Measurements from ENCODE around the gene PPP3R1. TPM values are rescaled to one million over a fixed set of nuclear protein-coding genes. Genes with fewer than 3 reads are reported as not detected.
A peak's percentile ranks its signal among the peaks of the same experiment; 100 is the strongest.

The PPP3R1 gene
- total and polyA plus RNA-seq, 10 of the 15 experiments (the other 5 are each of a cell fraction or from before 2014, with no cell fraction given), result 1.5 to 61.0 (median 15.8) TPM

DNA sequence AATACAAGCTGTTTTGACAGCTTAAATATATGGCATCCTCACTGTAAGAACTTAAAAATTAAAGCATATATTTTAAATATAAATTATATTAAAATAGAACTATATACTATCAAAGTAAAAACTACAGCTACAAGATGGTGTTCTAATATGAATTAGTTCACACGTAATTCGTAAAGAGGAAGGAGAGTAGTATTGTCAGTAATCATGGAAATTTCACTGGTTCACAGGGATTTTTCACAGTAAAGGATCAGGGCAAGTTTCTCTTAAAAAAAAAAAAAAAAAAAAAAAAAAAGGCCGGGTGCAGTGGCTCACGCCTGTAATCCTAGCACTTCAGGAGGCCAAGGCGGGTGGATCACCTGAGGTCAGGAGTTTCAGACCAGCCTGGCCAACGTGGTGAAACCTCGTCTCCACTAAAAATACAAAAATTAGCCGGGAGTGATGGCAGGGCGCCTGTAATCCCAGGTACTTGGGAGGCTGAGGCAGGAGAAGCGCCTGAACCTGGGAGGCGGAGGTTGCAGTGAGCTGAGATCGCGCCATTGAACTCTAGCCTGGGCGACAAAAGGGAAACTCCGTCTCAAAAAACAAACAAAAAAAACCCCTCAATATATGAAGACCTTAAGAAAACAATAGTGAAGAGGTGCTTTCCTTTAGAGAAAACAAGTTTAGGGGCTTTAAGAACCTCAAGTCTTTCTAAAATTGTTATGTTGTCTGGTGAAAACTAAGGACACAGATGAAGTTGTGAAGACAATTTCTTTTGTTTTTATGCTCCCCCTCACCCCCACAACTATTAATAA, 62.1 kb downstream of the PPP3R1 start (continued):
- TF ChIP-seq SPI1 (IDR thresholded peaks at IDR 0.05; ENCODE audit: borderline replicate concordance, insufficient read depth, low read depth, low read length) (no peak), HCFC1 (IDR thresholded peaks at IDR 0.05; ENCODE audit: low read length) (no peak)

DNA sequence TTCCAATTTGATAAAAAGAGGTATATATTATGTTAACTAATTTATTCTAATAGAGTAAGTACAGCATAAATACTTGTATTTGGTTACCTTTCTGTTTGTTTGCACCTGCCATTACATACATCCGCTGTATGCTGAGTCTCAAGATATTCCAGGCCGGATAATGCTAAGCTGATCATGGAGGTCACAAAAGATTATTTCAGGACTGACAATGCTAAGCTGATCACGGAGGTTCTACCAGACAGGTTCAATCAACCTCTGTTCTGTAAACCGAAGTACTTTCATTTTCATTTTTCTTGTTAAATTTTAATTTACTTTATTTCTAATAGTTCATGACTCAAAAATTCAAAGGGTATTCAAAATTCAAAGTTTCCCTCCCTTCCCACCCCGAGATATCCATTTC, 63.5 kb downstream of the PPP3R1 start:
- ATAC-seq (no peak), DNase-seq (ENCODE audit: low read depth, low spot score) (no peak), FAIRE-seq (peak; percentile 23)
- CTCF ChIA-PET, result interaction anchor here (0.9 to 2.1 kb wide), 9 partner anchors 10 to 169 kb away, joined by 3 to 8 read pairs (median 5); no protein-coding TSS in a partner anchor
- RAD21 ChIA-PET (ENCODE audit: unreplicated experiment), result interaction anchor here (0.6 to 1.3 kb wide), 2 partner anchors 96 to 1406 kb away, joined by 3 read pairs; no protein-coding TSS in a partner anchor
- H4K20me1 ChIP-seq (ENCODE audit: control insufficient read depth, insufficient read depth), result no peaks in the 10 kb centered on the region
- H3K4me3 ChIP-seq, result no peak overlapping the region
- peaks cover 37% of the 10 kb centered on the region for H3K79me2 ChIP-seq (ENCODE audit: control insufficient read depth, insufficient read depth, low read length)
- H2AFZ ChIP-seq (ENCODE audit: control insufficient read depth, low read depth, low read length), result no peak overlapping the region
- peak overlapping the region; percentile 6; the same call in 1 of the 2 replicates for H3K27ac ChIP-seq (ENCODE audit: control insufficient read depth, insufficient read depth)
- SMC1A ChIA-PET (ENCODE audit: uncharacterized antibody, unreplicated experiment), result interaction anchor here (0.6 to 2.0 kb wide), 8 partner anchors 10 to 97 kb away, joined by 3 to 6 read pairs (median 4); no protein-coding TSS in a partner anchor
- POLR2A ChIA-PET, result no interaction called here
- in situ Hi-C loops (cut with MboI), result no loop called here
- no peaks in the 10 kb centered on the region for H3K9me3 ChIP-seq (replicated peaks; ENCODE audit: control insufficient read depth, insufficient read depth, low read length)
- peak overlapping the region; percentile 49; the same call in 1 of the 2 replicates for H3K4me2 ChIP-seq (ENCODE audit: control insufficient read depth, insufficient read depth)
- no peaks in the 10 kb centered on the region for H3K27me3 ChIP-seq (replicated peaks in 1 of 2; ENCODE audit: control insufficient read depth in 2 of 2, insufficient read depth in 2 of 2, low read length in 1 of 2)
- H3K36me3 ChIP-seq (ENCODE audit: control insufficient read depth in 2 of 2, insufficient read depth in 2 of 2, low read length in 1 of 2), result peaks cover 2 to 7% of the 10 kb centered on the region in 2 experiments; a peak in 3 of 4 replicates
- TF ChIP-seq DPF2 (IDR thresholded peaks at IDR 0.05) (no peak), JUND (IDR thresholded peaks at IDR 0.05; ENCODE audit: low read depth, low read length) (no peak), NFXL1 (IDR thresholded peaks at IDR 0.05; ENCODE audit: borderline replicate concordance) (no peak), ESRRA (IDR thresholded peaks at IDR 0.05; ENCODE audit: low read length) (no peak), POLR2AphosphoS5 (IDR thresholded peaks at IDR 0.05; ENCODE audit: low read length) (no peak), SIX5 (IDR thresholded peaks at IDR 0.05; ENCODE audit: low read depth, low read length, severe bottlenecking) (no peak), SRF (IDR thresholded peaks at IDR 0.05; ENCODE audit: low read depth in 2 of 2, low read length in 2 of 2) (no peak), ZNF622 (IDR thresholded peaks at IDR 0.05) (no peak)
- no peak overlapping the region for H3K9ac ChIP-seq (ENCODE audit: control insufficient read depth, insufficient read depth, low read length)
- no peaks in the 10 kb centered on the region for H3K4me1 ChIP-seq (ENCODE audit: control insufficient read depth, insufficient read depth, low read length)
- no TSS peak for BruUV-seq (replicated peaks)
- 35% methylated on average over 5 of the region's 5 CpGs for WGBS (ENCODE audit: insufficient coverage, insufficient replicate concordance, low lambda C conversion rate, missing lambda C conversion rate)
- intact Hi-C loops (cut with micrococcal nuclease; ENCODE audit: unreplicated experiment), result no loop called here

Data from GM12878 (cell line).